Right renal cortex interstitium (tissue), 3 donors: ENCODE results near the gene CECR2. TPM values are rescaled to one million over a fixed set of nuclear protein-coding genes. Genes with fewer than 3 reads are reported as not detected.
"Not testable (repeated sequence)": the region's sequence is repeated elsewhere in the genome, so short reads cannot be mapped to it uniquely, and the experiment has no call there.

Source experiments
- DNase-seq, 3 donors: peaks; one replicate each; pipeline ENCODE4 v3.0.0-alpha.2; 2013; ENCODE audit warnings: low read depth in 3 of 3, low spot score in 2 of 3
- polyA plus RNA-seq, 3 donors: library from polyadenylated mRNA; unstranded; fragments of 120-200 nt; gene quantifications; one replicate each; pipeline ENCODE4 v1.2.1, GENCODE V29; 2013; ENCODE audit not compliant: insufficient read length in 3 of 3

The CECR2 gene
- polyA plus RNA-seq, 3 donors = 10.5 to 10.9 (median 10.5) TPM

- DNase-seq = no peak
Measured at GRCh38 chr22:17562906-17563870, 193.9 kb downstream of the CECR2 start, which contains the start of gene SLC25A18. SLC25A18 (plus strand) TSS chr22:17563498; CDS start chr22:17579945, 16,447 bp downstream.

- no peak for DNase-seq
Measured at GRCh38 chr22:17563936-17564391, 194.7 kb downstream of the CECR2 start.

GRCh38 chr22:17566016-17566687 lies 196.9 kb downstream of the CECR2 start:
- not testable (repeated sequence) for DNase-seq

GRCh38 chr22:17566776-17567175 lies 197.5 kb downstream of the CECR2 start:
- no peak for DNase-seq

- DNase-seq = no peak
Measured at GRCh38 chr22:17569971-17570511, 200.8 kb downstream of the CECR2 start.

- DNase-seq = no peak
Measured at GRCh38 chr22:17570851-17571631, 201.8 kb downstream of the CECR2 start.

- no peak for DNase-seq
Measured at GRCh38 chr22:17575151-17575550, 205.9 kb downstream of the CECR2 start.

- DNase-seq = no peak
Measured at GRCh38 chr22:17575681-17576080, 206.4 kb downstream of the CECR2 start.

GRCh38 chr22:17576470-17576869 lies 207.2 kb downstream of the CECR2 start:
- no peak for DNase-seq

- no peak for DNase-seq
Measured at GRCh38 chr22:17578136-17578754, 209.0 kb downstream of the CECR2 start.

GRCh38 chr22:17579535-17579981 lies 210.3 kb downstream of the CECR2 start:
- no peak for DNase-seq

- DNase-seq = no peak
Measured at GRCh38 chr22:17580441-17581031, 211.3 kb downstream of the CECR2 start.

GRCh38 chr22:17581056-17581455 lies 211.8 kb downstream of the CECR2 start:
- DNase-seq = no peak

- DNase-seq = no peak
Measured at GRCh38 chr22:17581631-17582030, 212.4 kb downstream of the CECR2 start.

GRCh38 chr22:17583151-17583550 lies 213.9 kb downstream of the CECR2 start:
- no peak for DNase-seq

- no peak for DNase-seq
Measured at GRCh38 chr22:17586831-17587440, 217.7 kb downstream of the CECR2 start.

GRCh38 chr22:17587629-17588028 lies 218.4 kb downstream of the CECR2 start:
- no peak for DNase-seq

GRCh38 chr22:17588606-17589005 lies 219.3 kb downstream of the CECR2 start:
- no peak for DNase-seq

GRCh38 chr22:17589810-17590375 lies 220.6 kb downstream of the CECR2 start:
- DNase-seq = no peak
